ENCODE data around the gene EID3. TPM values are rescaled to one million over a fixed set of nuclear protein-coding genes. Genes with fewer than 3 reads are reported as not detected.

EID3 gene
- total RNA-seq, 3 donors from 2014 or later (not counting 1 experiment from before 2014, with no cell fraction given), result 10.4 to 13.0 (median 12.7) TPM

GRCh38 chr12:104354167-104354867 lies 50.8 kb downstream of the EID3 start:
- no peak overlapping the region for H3K4me3 Mint-ChIP-seq
- H3K27ac Mint-ChIP-seq, result no peak overlapping the region
- peaks cover 0 to 5% of the 10 kb centered on the region in 2 donors for H3K4me1 Mint-ChIP-seq
- Histone ChIP-seq H3K4me3 (ENCODE audit: low read length) (no peak overlapping the region), H3K9me3 (ENCODE audit: control insufficient read depth, insufficient read depth, low read length) (no peaks in the 10 kb centered on the region), H3K27ac (ENCODE audit: low read length) (no peak overlapping the region), H3K27me3 (ENCODE audit: control insufficient read depth, insufficient read depth, low read length) (no peaks in the 10 kb centered on the region), H3K4me1 (ENCODE audit: control insufficient read depth, insufficient read depth, low read length) (no peaks in the 10 kb centered on the region), H3K36me3 (ENCODE audit: control insufficient read depth, insufficient read depth, low read length) (peaks cover 7% of the 10 kb centered on the region)
- H3K27me3 Mint-ChIP-seq (ENCODE audit: low read depth in 2 of 2), result no peaks in the 10 kb centered on the region
- no peaks in the 10 kb centered on the region for H3K9me3 Mint-ChIP-seq
- H3K36me3 Mint-ChIP-seq, result no peaks in the 10 kb centered on the region
- intact Hi-C loops (cut with micrococcal nuclease), result no loop called here
- no peak for TF ChIP-seq CTCF (IDR thresholded peaks at IDR 0.05)
- DNase-seq (no peak), ATAC-seq (no peak)
- WGBS (ENCODE audit: insufficient coverage), result 90% methylated on average over 4 of the region's 6 CpGs

Other genes with a start within 250 kb of the EID3 start
- 10 to 100 TPM; 20.3 to 24.4 (median 23.8) TPM for gene HCFC2, start 239.2 kb upstream of the EID3 start, total RNA-seq
- gene NFYB, start 165.5 kb upstream of the EID3 start, total RNA-seq, result 10 to 100 TPM; 13.3 to 17.4 (median 13.6) TPM
- 10 to 100 TPM; 46.9 to 59.7 (median 47.3) TPM for gene TXNRD1, start 88.0 kb upstream of the EID3 start, total RNA-seq
- gene CHST11, start 153.2 kb downstream of the EID3 start, total RNA-seq, result 100 to 1,000 TPM in 1 of 3 donors, 10 to 100 TPM in 2; 85.3 to 118 (median 96.1) TPM

All from natural killer cell (primary cell).